A673 (cell line): Measurements from ENCODE around the gene MYRIP.

Experiments
- CTCF ChIP-seq: fragments of 300-800, 200-600 bp; sonication (generic); conservative IDR thresholded peaks from 2 replicates; pipeline ENCODE4 v1.5.1; 2017; ENCODE audit warnings: low read depth, mild to moderate bottlenecking, antibody characterized with exemption, low read length, moderate library complexity, mixed read lengths
- EZH2 ChIP-seq: fragments of 200-600 bp; sonication (generic); IDR thresholded peaks from 2 replicates; pipeline ENCODE4 v1.6.1; 2017; ENCODE audit warnings: borderline replicate concordance, low read depth, mild to moderate bottlenecking, mixed read lengths, antibody characterized with exemption, low read length; ENCODE audit not compliant: poor library complexity, severe bottlenecking

- TF ChIP-seq CTCF: no peak
- no peak for TF ChIP-seq EZH2
These were observed 17.8 kb upstream of the MYRIP start for GRCh38 chr3:39791603-39792002.
